ENCODE results near the gene IGF1R. TPM values are rescaled to one million over a fixed set of nuclear protein-coding genes. Genes with fewer than 3 reads are reported as not detected.

Gene IGF1R
- total RNA-seq, 1 experiment from 2014 or later, result 20.2 TPM

GRCh38 chr15:98730860-98731711 is 82.7 kb downstream of the IGF1R start:
- DNase-seq (ENCODE audit: low read depth, low spot score), result no peak
- in situ Hi-C loops (cut with HindIII; ENCODE audit: low pct_unique_long_range_greater_than_20kb, low sequenced_read_pairs), result no loop called here

GRCh38 chr15:98731712-98732450 is 83.5 kb downstream of the IGF1R start:
- DNase-seq (ENCODE audit: low read depth, low spot score), result no peak
- in situ Hi-C loops (cut with HindIII; ENCODE audit: low pct_unique_long_range_greater_than_20kb, low sequenced_read_pairs), result no loop called here

GRCh38 chr15:98733098-98733497 is 84.8 kb downstream of the IGF1R start:
- in situ Hi-C loops (cut with HindIII; ENCODE audit: low pct_unique_long_range_greater_than_20kb, low sequenced_read_pairs), result no loop called here
- no peak for DNase-seq (ENCODE audit: low read depth, low spot score)

- no peak for DNase-seq (ENCODE audit: low read depth, low spot score)
- in situ Hi-C loops (cut with HindIII; ENCODE audit: low pct_unique_long_range_greater_than_20kb, low sequenced_read_pairs), result no loop called here
These were observed 86.3 kb downstream of the IGF1R start for GRCh38 chr15:98734466-98735199.

- in situ Hi-C loops (cut with HindIII; ENCODE audit: low pct_unique_long_range_greater_than_20kb, low sequenced_read_pairs), result no loop called here
- DNase-seq (ENCODE audit: low read depth, low spot score), result no peak
These were observed 87.0 kb downstream of the IGF1R start for GRCh38 chr15:98735304-98735703.

GRCh38 chr15:98735895-98736617 is 87.7 kb downstream of the IGF1R start:
- in situ Hi-C loops (cut with HindIII; ENCODE audit: low pct_unique_long_range_greater_than_20kb, low sequenced_read_pairs), result no loop called here

GRCh38 chr15:98737159-98737558 is 88.8 kb downstream of the IGF1R start:
- in situ Hi-C loops (cut with HindIII; ENCODE audit: low pct_unique_long_range_greater_than_20kb, low sequenced_read_pairs), result no loop called here
- no peak for DNase-seq (ENCODE audit: low read depth, low spot score)

More at GRCh38 chr15:98735895-98736617, 87.7 kb downstream of the IGF1R start:
- no peak for DNase-seq (ENCODE audit: low read depth, low spot score)

- in situ Hi-C loops (cut with HindIII; ENCODE audit: low pct_unique_long_range_greater_than_20kb, low sequenced_read_pairs), result no loop called here
- DNase-seq (ENCODE audit: low read depth, low spot score), result no peak
These were observed 89.4 kb downstream of the IGF1R start for GRCh38 chr15:98737721-98738120.

GRCh38 chr15:98738689-98739401 is 90.5 kb downstream of the IGF1R start:
- in situ Hi-C loops (cut with HindIII; ENCODE audit: low pct_unique_long_range_greater_than_20kb, low sequenced_read_pairs), result no loop called here
- DNase-seq (ENCODE audit: low read depth, low spot score), result no peak

- in situ Hi-C loops (cut with HindIII; ENCODE audit: low pct_unique_long_range_greater_than_20kb, low sequenced_read_pairs), result no loop called here
- no peak for DNase-seq (ENCODE audit: low read depth, low spot score)
These were observed 92.0 kb downstream of the IGF1R start for GRCh38 chr15:98740295-98740694.

- in situ Hi-C loops (cut with HindIII; ENCODE audit: low pct_unique_long_range_greater_than_20kb, low sequenced_read_pairs), result no loop called here
- DNase-seq (ENCODE audit: low read depth, low spot score), result no peak
These were observed 92.6 kb downstream of the IGF1R start for GRCh38 chr15:98740963-98741362.

- peak; percentile 30 for DNase-seq (ENCODE audit: low read depth, low spot score)
- in situ Hi-C loops (cut with HindIII; ENCODE audit: low pct_unique_long_range_greater_than_20kb, low sequenced_read_pairs), result no loop called here
These were observed 94.8 kb downstream of the IGF1R start for GRCh38 chr15:98743177-98743576.

GRCh38 chr15:98744506-98744905 is 96.2 kb downstream of the IGF1R start:
- in situ Hi-C loops (cut with HindIII; ENCODE audit: low pct_unique_long_range_greater_than_20kb, low sequenced_read_pairs), result no loop called here
- DNase-seq (ENCODE audit: low read depth, low spot score), result no peak

GRCh38 chr15:98745179-98745578 is 96.8 kb downstream of the IGF1R start:
- no peak for DNase-seq (ENCODE audit: low read depth, low spot score)
- in situ Hi-C loops (cut with HindIII; ENCODE audit: low pct_unique_long_range_greater_than_20kb, low sequenced_read_pairs), result no loop called here

GRCh38 chr15:98745650-98746374 is 97.5 kb downstream of the IGF1R start:
- DNase-seq (ENCODE audit: low read depth, low spot score), result no peak
- in situ Hi-C loops (cut with HindIII; ENCODE audit: low pct_unique_long_range_greater_than_20kb, low sequenced_read_pairs), result no loop called here

- no peak for DNase-seq (ENCODE audit: low read depth, low spot score)
- in situ Hi-C loops (cut with HindIII; ENCODE audit: low pct_unique_long_range_greater_than_20kb, low sequenced_read_pairs), result no loop called here
These were observed 98.2 kb downstream of the IGF1R start for GRCh38 chr15:98746375-98747155.
